ENCODE data around the gene MOV10. TPM values are rescaled to one million over a fixed set of nuclear protein-coding genes. Genes with fewer than 3 reads are reported as not detected.

MOV10 gene
- total and polyA plus RNA-seq, 2 of the 13 experiments (the other 11 are each of a cell fraction or from before 2014, with no cell fraction given), result 56.4 to 58.2 TPM

- TF ChIP-seq ZBTB33 (CRISPR knock-in tag; IDR thresholded peaks at IDR 0.05) (no peak), RAD51 (IDR thresholded peaks at IDR 0.05; ENCODE audit: borderline replicate concordance) (no peak), NAIF1 (CRISPR knock-in tag; IDR thresholded peaks at IDR 0.05; ENCODE audit: borderline replicate concordance) (0 out of 2 replicates have a peak, but pooled peaks have one; percentile 47), SRSF1 (optimal IDR thresholded peaks at IDR 0.05; ENCODE audit: low read depth, low read length) (no peak), ZNF501 (CRISPR knock-in tag; IDR thresholded peaks at IDR 0.05) (0 out of 2 replicates have a peak, but pooled peaks have one; percentile 38), STAT5B (CRISPR knock-in tag; IDR thresholded peaks at IDR 0.05) (no peak), POGK (CRISPR knock-in tag; conservative IDR thresholded peaks at IDR 0.05) (peak; percentile 44; the same call in 1 of the 2 replicates), TGIF2 (CRISPR knock-in tag; IDR thresholded peaks at IDR 0.05) (no peak), KMT2B (CRISPR knock-in tag; IDR thresholded peaks at IDR 0.05) (peak; percentile 66; the same call in 1 of the 2 replicates), BRD4 (CRISPR knock-in tag; IDR thresholded peaks at IDR 0.05) (0 out of 2 replicates have a peak, but pooled peaks have one; percentile 41), PBX3 (CRISPR knock-in tag; IDR thresholded peaks at IDR 0.05; ENCODE audit: borderline replicate concordance) (no peak), MAX (IDR thresholded peaks at IDR 0.05) (peak; percentile 33; the same call in 1 of the 2 replicates), NRL (CRISPR knock-in tag; IDR thresholded peaks at IDR 0.05; ENCODE audit: borderline replicate concordance) (peak; percentile 72; the same call in 1 of the 2 replicates), DMTF1 (CRISPR knock-in tag; IDR thresholded peaks at IDR 0.05) (no peak), ZNF460 (CRISPR knock-in tag; IDR thresholded peaks at IDR 0.05; ENCODE audit: borderline replicate concordance) (no peak), ZNF24 (IDR thresholded peaks at IDR 0.05) (no peak), ZNF816 (CRISPR knock-in tag; IDR thresholded peaks at IDR 0.05; ENCODE audit: borderline replicate concordance) (0 out of 2 replicates have a peak, but pooled peaks have one; percentile 81), PTBP1 (IDR thresholded peaks at IDR 0.05; ENCODE audit: low read depth, low read length, poor library complexity, severe bottlenecking) (peak; percentile 40), CENPX (CRISPR knock-in tag; IDR thresholded peaks at IDR 0.05) (no peak), ETS1 (CRISPR knock-in tag; IDR thresholded peaks at IDR 0.05) (no peak; the same call in 1 of the 2 replicates)
These were observed at the start of gene MOV10 (continued) for GRCh38 chr1:112674440-112674985.
